GM23338 (cell line): Measurements from ENCODE around the gene AP2A1. TPM values are rescaled to one million over a fixed set of nuclear protein-coding genes. Genes with fewer than 3 reads are reported as not detected.

Experiments used
- ATAC-seq: fragments of 200-7000 bp; cut with Tn5 transposase; 3 replicates; pipeline ENCODE4 v1.9.1; 2020
- DNase-seq: peaks from one replicate; pipeline ENCODE4 v3.0.0-alpha.2; 2015; ENCODE audit warnings: low spot score
- H2AFZ ChIP-seq: fragments of 200-600 bp; sonication (generic); 2 replicates; pipeline ENCODE4 v1.8.0; 2016; ENCODE audit warnings: antibody characterized with exemption, mild to moderate bottlenecking, moderate library complexity
- H3F3A ChIP-seq: fragments of 200-600 bp; sonication (generic); replicated peaks from 2 replicates; pipeline ENCODE4 v1.8.0; 2017; ENCODE audit warnings: antibody characterized with exemption, mixed run types, low read depth
- H3K27ac ChIP-seq: fragments of 200-600 bp; sonication (generic); 2 replicates; pipeline ENCODE4 v1.6.1; 2016; ENCODE audit warnings: low read depth
- H3K27me3 ChIP-seq: fragments of 200-600 bp; sonication (generic); 2 replicates; pipeline ENCODE4 v1.8.0; 2016; ENCODE audit warnings: mild to moderate bottlenecking, mixed run types, moderate library complexity; ENCODE audit not compliant: insufficient read depth
- H3K36me3 ChIP-seq: fragments of 200-600 bp; sonication (generic); 2 replicates; pipeline ENCODE4 v1.8.0; 2016; ENCODE audit warnings: mild to moderate bottlenecking; ENCODE audit not compliant: insufficient read depth
- H3K4me1 ChIP-seq: fragments of 200-600 bp; sonication (generic); 2 replicates; pipeline ENCODE4 v1.8.0; 2016; ENCODE audit warnings: mild to moderate bottlenecking, moderate library complexity; ENCODE audit not compliant: insufficient read depth
- H3K4me2 ChIP-seq: fragments of 200-600 bp; sonication (generic); 2 replicates; pipeline ENCODE4 v1.7.1; 2017; ENCODE audit warnings: mixed run types
- H3K4me3 ChIP-seq: fragments of 200-600 bp; sonication (generic); 2 replicates; pipeline ENCODE4 v1.6.1; 2016; ENCODE audit warnings: mixed run types
- H3K79me2 ChIP-seq: fragments of 200-600 bp; sonication (generic); replicated peaks from 2 replicates; pipeline ENCODE4 v1.8.0; 2017; ENCODE audit warnings: mild to moderate bottlenecking; ENCODE audit not compliant: insufficient read depth
- H3K9me2 ChIP-seq: fragments of 200-600 bp; sonication (generic); 2 replicates; pipeline ENCODE4 v1.8.0; 2017; ENCODE audit not compliant: insufficient read depth
- H4K20me1 ChIP-seq: fragments of 200-600 bp; sonication (generic); replicated peaks from 2 replicates; pipeline ENCODE4 v1.8.0; 2017; ENCODE audit warnings: mild to moderate bottlenecking; ENCODE audit not compliant: insufficient read depth
- H3K27ac Mint-ChIP-seq: 2 replicates; pipeline ENCODE4 v1.8.0; 2020; ENCODE audit warnings: inconsistent platforms, mild to moderate bottlenecking, moderate library complexity, mixed read lengths
- H3K27me3 Mint-ChIP-seq: 3 replicates; pipeline ENCODE4 v1.8.0; 2022; ENCODE audit warnings: low read depth, mild to moderate bottlenecking, moderate library complexity, mixed read lengths, inconsistent platforms; ENCODE audit not compliant: insufficient read depth, poor library complexity
- H3K36me3 Mint-ChIP-seq: 3 replicates; pipeline ENCODE4 v1.8.0; 2021; ENCODE audit warnings: low read depth, mild to moderate bottlenecking, inconsistent platforms, moderate library complexity, mixed read lengths
- H3K4me1 Mint-ChIP-seq: 3 replicates; pipeline ENCODE4 v1.8.0; 2020; ENCODE audit warnings: mild to moderate bottlenecking, inconsistent platforms, mixed read lengths
- H3K4me3 Mint-ChIP-seq: 3 replicates; pipeline ENCODE4 v1.8.0; 2021; ENCODE audit warnings: moderate library complexity, mild to moderate bottlenecking, inconsistent platforms, mixed read lengths
- H3K9me3 Mint-ChIP-seq: 3 replicates; pipeline ENCODE4 v1.8.0; 2020; ENCODE audit warnings: moderate library complexity, mild to moderate bottlenecking, inconsistent platforms, mixed read lengths
- CREB1 ChIP-seq: fragments of 250-450 bp; sonication (Bioruptor Pico); IDR thresholded peaks from 2 replicates; pipeline ENCODE4 v1.5.0; 2020; ENCODE audit warnings: low read depth, mild to moderate bottlenecking, moderate library complexity
- EZH2 ChIP-seq: fragments of 200-600 bp; sonication (generic); IDR thresholded peaks from one replicate; pipeline ENCODE4 v1.8.0; 2017; ENCODE audit warnings: antibody characterized with exemption, mild to moderate bottlenecking, low read depth; ENCODE audit not compliant: unreplicated experiment
- EZH2phosphoT487 ChIP-seq: fragments of 200-600 bp; sonication (generic); IDR thresholded peaks from one replicate; pipeline ENCODE4 v1.8.1; 2018; ENCODE audit warnings: antibody characterized with exemption; ENCODE audit not compliant: unreplicated experiment
- JUNB ChIP-seq: IDR thresholded peaks from one replicate; pipeline ENCODE4 v1.6.1; 2016; ENCODE audit warnings: antibody characterized with exemption; ENCODE audit not compliant: unreplicated experiment
- NANOG ChIP-seq: IDR thresholded peaks from 2 replicates; pipeline ENCODE4 v1.6.1; 2016; ENCODE audit warnings: antibody characterized with exemption, borderline replicate concordance
- POLR2AphosphoS5 ChIP-seq: IDR thresholded peaks from 2 replicates; pipeline ENCODE4 v1.6.1; 2016; ENCODE audit warnings: antibody characterized with exemption, low read depth
- STAT1 ChIP-seq: IDR thresholded peaks from one replicate; pipeline ENCODE4 v1.6.1; 2016; ENCODE audit warnings: antibody characterized with exemption; ENCODE audit not compliant: unreplicated experiment
- ZNF114 ChIP-seq: fragments of 250-450 bp; sonication (Bioruptor Pico); IDR thresholded peaks from 2 replicates; pipeline ENCODE4 v1.5.0; 2020; ENCODE audit warnings: mild to moderate bottlenecking, moderate library complexity
- ZNF331 ChIP-seq: fragments of 250-450 bp; sonication (Bioruptor Pico); IDR thresholded peaks from 2 replicates; pipeline ENCODE4 v1.5.0; 2020; ENCODE audit warnings: low read depth, mild to moderate bottlenecking, moderate library complexity
- polyA plus RNA-seq: library from polyadenylated mRNA; unstranded; fragments of >200 nt; fragmentation: Nextera tagmentation; extraction: Ambion mirVana; gene quantifications from 2 replicates; pipeline ENCODE4 v1.2.1, GENCODE V29; 2016
- total RNA-seq: library from RNA; depleted of rRNA; stranded (reverse); fragments of >200 nt; shearing (Covaris generic); gene quantifications from 2 replicates; pipeline ENCODE4 v1.2.3, GENCODE V29; 2014
- TF ChIP-seq, protein P1 (sequence below): fragments of 250-450 bp; sonication (Bioruptor Pico); IDR thresholded peaks from 2 replicates; pipeline ENCODE4 v1.5.0; 2020; ENCODE audit warnings: mild to moderate bottlenecking, moderate library complexity
- TF ChIP-seq, protein P2 (sequence below): IDR thresholded peaks from one replicate; pipeline ENCODE4 v1.6.1; 2018; ENCODE audit warnings: antibody characterized with exemption; ENCODE audit not compliant: unreplicated experiment
- TF ChIP-seq, protein P3 (sequence below), 2 experiments: fragments of 200-600 bp in 1 of 2; sonication (generic) in 1 of 2; conservative IDR thresholded peaks; 2 replicates each; pipeline versions ENCODE4 v1.5.1 to v1.6.1; 2016 to 2017; ENCODE audit warnings: antibody characterized with exemption in 2 of 2, low read depth in 2 of 2, mild to moderate bottlenecking in 2 of 2, moderate library complexity in 1 of 2
- TF ChIP-seq, protein P4 (sequence below): IDR thresholded peaks from 2 replicates; pipeline ENCODE4 v1.6.1; 2016; ENCODE audit warnings: antibody characterized with exemption

AP2A1 gene
- total and polyA plus RNA-seq, 2 experiments from 2014 or later: 34.1 to 129 TPM

DNA sequence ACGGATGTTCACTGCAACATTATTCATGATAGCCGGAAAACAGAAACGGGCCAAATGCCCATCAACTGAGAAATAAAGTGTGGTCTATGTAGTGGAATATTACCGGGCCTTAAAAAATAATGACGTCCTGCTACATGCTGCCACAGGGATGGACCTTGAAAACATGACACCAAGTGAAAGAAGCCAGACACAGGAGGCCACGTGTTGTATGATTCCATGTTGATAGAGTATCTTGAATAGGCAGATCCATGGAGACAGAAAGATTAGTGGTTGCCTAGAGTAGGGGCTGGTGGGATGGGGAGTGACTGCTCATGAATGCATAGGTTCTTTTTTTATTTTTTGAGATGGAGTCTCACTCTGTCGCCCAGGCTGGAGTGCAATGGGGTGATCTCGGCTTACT is 3.7 kb downstream of the AP2A1 start:
- Histone ChIP-seq H3K9me2 (no peaks in the 10 kb centered on the region), H3K36me3 (no peaks in the 10 kb centered on the region), H3K79me2 (peaks cover 48% of the 10 kb centered on the region), H3K27ac (no peak overlapping the region), H4K20me1 (no peaks in the 10 kb centered on the region; the same call in 1 of the 2 replicates), H3K4me2 (no peak overlapping the region), H3K4me3 (no peak overlapping the region), H3K4me1 (no peaks in the 10 kb centered on the region), H3F3A (peaks cover 3% of the 10 kb centered on the region; the same call in 1 of the 2 replicates), H3K27me3 (no peaks in the 10 kb centered on the region), H2AFZ (no peak overlapping the region)
- ATAC-seq (no peak), DNase-seq (no peak)
- peaks cover 21% of the 10 kb centered on the region for H3K4me1 Mint-ChIP-seq
- no peak for TF ChIP-seq EZH2
- no peak for TF ChIP-seq JUNB
- TF ChIP-seq STAT1: no peak
- TF ChIP-seq EZH2phosphoT487: no peak
- no peak for TF ChIP-seq ZNF331
- TF ChIP-seq, protein P1, sequence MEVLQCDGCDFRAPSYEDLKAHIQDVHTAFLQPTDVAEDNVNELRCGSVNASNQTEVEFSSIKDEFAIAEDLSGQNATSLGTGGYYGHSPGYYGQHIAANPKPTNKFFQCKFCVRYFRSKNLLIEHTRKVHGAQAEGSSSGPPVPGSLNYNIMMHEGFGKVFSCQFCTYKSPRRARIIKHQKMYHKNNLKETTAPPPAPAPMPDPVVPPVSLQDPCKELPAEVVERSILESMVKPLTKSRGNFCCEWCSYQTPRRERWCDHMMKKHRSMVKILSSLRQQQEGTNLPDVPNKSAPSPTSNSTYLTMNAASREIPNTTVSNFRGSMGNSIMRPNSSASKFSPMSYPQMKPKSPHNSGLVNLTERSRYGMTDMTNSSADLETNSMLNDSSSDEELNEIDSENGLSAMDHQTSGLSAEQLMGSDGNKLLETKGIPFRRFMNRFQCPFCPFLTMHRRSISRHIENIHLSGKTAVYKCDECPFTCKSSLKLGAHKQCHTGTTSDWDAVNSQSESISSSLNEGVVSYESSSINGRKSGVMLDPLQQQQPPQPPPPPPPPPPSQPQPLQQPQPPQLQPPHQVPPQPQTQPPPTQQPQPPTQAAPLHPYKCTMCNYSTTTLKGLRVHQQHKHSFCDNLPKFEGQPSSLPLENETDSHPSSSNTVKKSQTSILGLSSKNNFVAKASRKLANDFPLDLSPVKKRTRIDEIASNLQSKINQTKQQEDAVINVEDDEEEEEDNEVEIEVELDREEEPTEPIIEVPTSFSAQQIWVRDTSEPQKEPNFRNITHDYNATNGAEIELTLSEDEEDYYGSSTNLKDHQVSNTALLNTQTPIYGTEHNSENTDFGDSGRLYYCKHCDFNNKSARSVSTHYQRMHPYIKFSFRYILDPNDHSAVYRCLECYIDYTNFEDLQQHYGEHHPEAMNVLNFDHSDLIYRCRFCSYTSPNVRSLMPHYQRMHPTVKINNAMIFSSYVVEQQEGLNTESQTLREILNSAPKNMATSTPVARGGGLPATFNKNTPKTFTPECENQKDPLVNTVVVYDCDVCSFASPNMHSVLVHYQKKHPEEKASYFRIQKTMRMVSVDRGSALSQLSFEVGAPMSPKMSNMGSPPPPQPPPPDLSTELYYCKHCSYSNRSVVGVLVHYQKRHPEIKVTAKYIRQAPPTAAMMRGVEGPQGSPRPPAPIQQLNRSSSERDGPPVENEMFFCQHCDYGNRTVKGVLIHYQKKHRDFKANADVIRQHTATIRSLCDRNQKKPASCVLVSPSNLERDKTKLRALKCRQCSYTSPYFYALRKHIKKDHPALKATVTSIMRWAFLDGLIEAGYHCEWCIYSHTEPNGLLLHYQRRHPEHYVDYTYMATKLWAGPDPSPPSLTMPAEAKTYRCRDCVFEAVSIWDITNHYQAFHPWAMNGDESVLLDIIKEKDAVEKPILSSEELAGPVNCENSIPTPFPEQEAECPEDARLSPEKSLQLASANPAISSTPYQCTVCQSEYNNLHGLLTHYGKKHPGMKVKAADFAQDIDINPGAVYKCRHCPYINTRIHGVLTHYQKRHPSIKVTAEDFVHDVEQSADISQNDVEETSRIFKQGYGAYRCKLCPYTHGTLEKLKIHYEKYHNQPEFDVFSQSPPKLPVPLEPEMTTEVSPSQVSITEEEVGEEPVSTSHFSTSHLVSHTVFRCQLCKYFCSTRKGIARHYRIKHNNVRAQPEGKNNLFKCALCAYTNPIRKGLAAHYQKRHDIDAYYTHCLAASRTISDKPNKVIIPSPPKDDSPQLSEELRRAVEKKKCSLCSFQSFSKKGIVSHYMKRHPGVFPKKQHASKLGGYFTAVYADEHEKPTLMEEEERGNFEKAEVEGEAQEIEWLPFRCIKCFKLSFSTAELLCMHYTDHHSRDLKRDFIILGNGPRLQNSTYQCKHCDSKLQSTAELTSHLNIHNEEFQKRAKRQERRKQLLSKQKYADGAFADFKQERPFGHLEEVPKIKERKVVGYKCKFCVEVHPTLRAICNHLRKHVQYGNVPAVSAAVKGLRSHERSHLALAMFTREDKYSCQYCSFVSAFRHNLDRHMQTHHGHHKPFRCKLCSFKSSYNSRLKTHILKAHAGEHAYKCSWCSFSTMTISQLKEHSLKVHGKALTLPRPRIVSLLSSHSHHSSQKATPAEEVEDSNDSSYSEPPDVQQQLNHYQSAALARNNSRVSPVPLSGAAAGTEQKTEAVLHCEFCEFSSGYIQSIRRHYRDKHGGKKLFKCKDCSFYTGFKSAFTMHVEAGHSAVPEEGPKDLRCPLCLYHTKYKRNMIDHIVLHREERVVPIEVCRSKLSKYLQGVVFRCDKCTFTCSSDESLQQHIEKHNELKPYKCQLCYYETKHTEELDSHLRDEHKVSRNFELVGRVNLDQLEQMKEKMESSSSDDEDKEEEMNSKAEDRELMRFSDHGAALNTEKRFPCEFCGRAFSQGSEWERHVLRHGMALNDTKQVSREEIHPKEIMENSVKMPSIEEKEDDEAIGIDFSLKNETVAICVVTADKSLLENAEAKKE (CRISPR knock-in tag): no peak
- TF ChIP-seq CREB1 (CRISPR knock-in tag): no peak
- TF ChIP-seq, protein P2, sequence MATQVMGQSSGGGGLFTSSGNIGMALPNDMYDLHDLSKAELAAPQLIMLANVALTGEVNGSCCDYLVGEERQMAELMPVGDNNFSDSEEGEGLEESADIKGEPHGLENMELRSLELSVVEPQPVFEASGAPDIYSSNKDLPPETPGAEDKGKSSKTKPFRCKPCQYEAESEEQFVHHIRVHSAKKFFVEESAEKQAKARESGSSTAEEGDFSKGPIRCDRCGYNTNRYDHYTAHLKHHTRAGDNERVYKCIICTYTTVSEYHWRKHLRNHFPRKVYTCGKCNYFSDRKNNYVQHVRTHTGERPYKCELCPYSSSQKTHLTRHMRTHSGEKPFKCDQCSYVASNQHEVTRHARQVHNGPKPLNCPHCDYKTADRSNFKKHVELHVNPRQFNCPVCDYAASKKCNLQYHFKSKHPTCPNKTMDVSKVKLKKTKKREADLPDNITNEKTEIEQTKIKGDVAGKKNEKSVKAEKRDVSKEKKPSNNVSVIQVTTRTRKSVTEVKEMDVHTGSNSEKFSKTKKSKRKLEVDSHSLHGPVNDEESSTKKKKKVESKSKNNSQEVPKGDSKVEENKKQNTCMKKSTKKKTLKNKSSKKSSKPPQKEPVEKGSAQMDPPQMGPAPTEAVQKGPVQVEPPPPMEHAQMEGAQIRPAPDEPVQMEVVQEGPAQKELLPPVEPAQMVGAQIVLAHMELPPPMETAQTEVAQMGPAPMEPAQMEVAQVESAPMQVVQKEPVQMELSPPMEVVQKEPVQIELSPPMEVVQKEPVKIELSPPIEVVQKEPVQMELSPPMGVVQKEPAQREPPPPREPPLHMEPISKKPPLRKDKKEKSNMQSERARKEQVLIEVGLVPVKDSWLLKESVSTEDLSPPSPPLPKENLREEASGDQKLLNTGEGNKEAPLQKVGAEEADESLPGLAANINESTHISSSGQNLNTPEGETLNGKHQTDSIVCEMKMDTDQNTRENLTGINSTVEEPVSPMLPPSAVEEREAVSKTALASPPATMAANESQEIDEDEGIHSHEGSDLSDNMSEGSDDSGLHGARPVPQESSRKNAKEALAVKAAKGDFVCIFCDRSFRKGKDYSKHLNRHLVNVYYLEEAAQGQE: no peak
- TF ChIP-seq, protein P3, sequence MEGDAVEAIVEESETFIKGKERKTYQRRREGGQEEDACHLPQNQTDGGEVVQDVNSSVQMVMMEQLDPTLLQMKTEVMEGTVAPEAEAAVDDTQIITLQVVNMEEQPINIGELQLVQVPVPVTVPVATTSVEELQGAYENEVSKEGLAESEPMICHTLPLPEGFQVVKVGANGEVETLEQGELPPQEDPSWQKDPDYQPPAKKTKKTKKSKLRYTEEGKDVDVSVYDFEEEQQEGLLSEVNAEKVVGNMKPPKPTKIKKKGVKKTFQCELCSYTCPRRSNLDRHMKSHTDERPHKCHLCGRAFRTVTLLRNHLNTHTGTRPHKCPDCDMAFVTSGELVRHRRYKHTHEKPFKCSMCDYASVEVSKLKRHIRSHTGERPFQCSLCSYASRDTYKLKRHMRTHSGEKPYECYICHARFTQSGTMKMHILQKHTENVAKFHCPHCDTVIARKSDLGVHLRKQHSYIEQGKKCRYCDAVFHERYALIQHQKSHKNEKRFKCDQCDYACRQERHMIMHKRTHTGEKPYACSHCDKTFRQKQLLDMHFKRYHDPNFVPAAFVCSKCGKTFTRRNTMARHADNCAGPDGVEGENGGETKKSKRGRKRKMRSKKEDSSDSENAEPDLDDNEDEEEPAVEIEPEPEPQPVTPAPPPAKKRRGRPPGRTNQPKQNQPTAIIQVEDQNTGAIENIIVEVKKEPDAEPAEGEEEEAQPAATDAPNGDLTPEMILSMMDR (conservative IDR thresholded peaks at IDR 0.05; ENCODE audit: low read depth in 2 of 2): no peak
- no peak for TF ChIP-seq ZNF114 (CRISPR knock-in tag)
- TF ChIP-seq NANOG: no peak
- TF ChIP-seq POLR2AphosphoS5: no peak
- TF ChIP-seq, protein P4, sequence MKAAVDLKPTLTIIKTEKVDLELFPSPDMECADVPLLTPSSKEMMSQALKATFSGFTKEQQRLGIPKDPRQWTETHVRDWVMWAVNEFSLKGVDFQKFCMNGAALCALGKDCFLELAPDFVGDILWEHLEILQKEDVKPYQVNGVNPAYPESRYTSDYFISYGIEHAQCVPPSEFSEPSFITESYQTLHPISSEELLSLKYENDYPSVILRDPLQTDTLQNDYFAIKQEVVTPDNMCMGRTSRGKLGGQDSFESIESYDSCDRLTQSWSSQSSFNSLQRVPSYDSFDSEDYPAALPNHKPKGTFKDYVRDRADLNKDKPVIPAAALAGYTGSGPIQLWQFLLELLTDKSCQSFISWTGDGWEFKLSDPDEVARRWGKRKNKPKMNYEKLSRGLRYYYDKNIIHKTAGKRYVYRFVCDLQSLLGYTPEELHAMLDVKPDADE: no peak
- H3K27me3 Mint-ChIP-seq: peaks cover 21% of the 10 kb centered on the region
- no peaks in the 10 kb centered on the region; the same call in 2 of the 3 replicates for H3K9me3 Mint-ChIP-seq
- H3K36me3 Mint-ChIP-seq: peaks cover 3% of the 10 kb centered on the region; the same call in 2 of the 3 replicates
- H3K27ac Mint-ChIP-seq: no peak overlapping the region
- no peak overlapping the region for H3K4me3 Mint-ChIP-seq
